GM23338 (cell line): ENCODE data around the gene DHPS. TPM values are rescaled to one million over a fixed set of nuclear protein-coding genes. Genes with fewer than 3 reads are reported as not detected.

ENCODE experiments used
- ATAC-seq: fragments of 200-7000 bp; cut with Tn5 transposase; 3 replicates; pipeline ENCODE4 v1.9.1; 2020
- DNase-seq: peaks from one replicate; pipeline ENCODE4 v3.0.0-alpha.2; 2015; ENCODE audit warnings: low spot score
- H2AFZ ChIP-seq: fragments of 200-600 bp; sonication (generic); 2 replicates; pipeline ENCODE4 v1.8.0; 2016; ENCODE audit warnings: antibody characterized with exemption, mild to moderate bottlenecking, moderate library complexity
- H3F3A ChIP-seq: fragments of 200-600 bp; sonication (generic); replicated peaks from 2 replicates; pipeline ENCODE4 v1.8.0; 2017; ENCODE audit warnings: antibody characterized with exemption, mixed run types, low read depth
- H3K27ac ChIP-seq: fragments of 200-600 bp; sonication (generic); 2 replicates; pipeline ENCODE4 v1.6.1; 2016; ENCODE audit warnings: low read depth
- H3K27me3 ChIP-seq: fragments of 200-600 bp; sonication (generic); 2 replicates; pipeline ENCODE4 v1.8.0; 2016; ENCODE audit warnings: mild to moderate bottlenecking, mixed run types, moderate library complexity; ENCODE audit not compliant: insufficient read depth
- H3K36me3 ChIP-seq: fragments of 200-600 bp; sonication (generic); 2 replicates; pipeline ENCODE4 v1.8.0; 2016; ENCODE audit warnings: mild to moderate bottlenecking; ENCODE audit not compliant: insufficient read depth
- H3K4me1 ChIP-seq: fragments of 200-600 bp; sonication (generic); 2 replicates; pipeline ENCODE4 v1.8.0; 2016; ENCODE audit warnings: mild to moderate bottlenecking, moderate library complexity; ENCODE audit not compliant: insufficient read depth
- H3K4me2 ChIP-seq: fragments of 200-600 bp; sonication (generic); 2 replicates; pipeline ENCODE4 v1.7.1; 2017; ENCODE audit warnings: mixed run types
- H3K4me3 ChIP-seq: fragments of 200-600 bp; sonication (generic); 2 replicates; pipeline ENCODE4 v1.6.1; 2016; ENCODE audit warnings: mixed run types
- H3K79me2 ChIP-seq: fragments of 200-600 bp; sonication (generic); replicated peaks from 2 replicates; pipeline ENCODE4 v1.8.0; 2017; ENCODE audit warnings: mild to moderate bottlenecking; ENCODE audit not compliant: insufficient read depth
- H3K9me2 ChIP-seq: fragments of 200-600 bp; sonication (generic); 2 replicates; pipeline ENCODE4 v1.8.0; 2017; ENCODE audit not compliant: insufficient read depth
- H4K20me1 ChIP-seq: fragments of 200-600 bp; sonication (generic); replicated peaks from 2 replicates; pipeline ENCODE4 v1.8.0; 2017; ENCODE audit warnings: mild to moderate bottlenecking; ENCODE audit not compliant: insufficient read depth
- H3K27ac Mint-ChIP-seq: 2 replicates; pipeline ENCODE4 v1.8.0; 2020; ENCODE audit warnings: inconsistent platforms, mild to moderate bottlenecking, moderate library complexity, mixed read lengths
- H3K27me3 Mint-ChIP-seq: 3 replicates; pipeline ENCODE4 v1.8.0; 2022; ENCODE audit warnings: low read depth, mild to moderate bottlenecking, moderate library complexity, mixed read lengths, inconsistent platforms; ENCODE audit not compliant: insufficient read depth, poor library complexity
- H3K36me3 Mint-ChIP-seq: 3 replicates; pipeline ENCODE4 v1.8.0; 2021; ENCODE audit warnings: low read depth, mild to moderate bottlenecking, inconsistent platforms, moderate library complexity, mixed read lengths
- H3K4me1 Mint-ChIP-seq: 3 replicates; pipeline ENCODE4 v1.8.0; 2020; ENCODE audit warnings: mild to moderate bottlenecking, inconsistent platforms, mixed read lengths
- H3K4me3 Mint-ChIP-seq: 3 replicates; pipeline ENCODE4 v1.8.0; 2021; ENCODE audit warnings: moderate library complexity, mild to moderate bottlenecking, inconsistent platforms, mixed read lengths
- H3K9me3 Mint-ChIP-seq: 3 replicates; pipeline ENCODE4 v1.8.0; 2020; ENCODE audit warnings: moderate library complexity, mild to moderate bottlenecking, inconsistent platforms, mixed read lengths
- CREB1 ChIP-seq: fragments of 250-450 bp; sonication (Bioruptor Pico); IDR thresholded peaks from 2 replicates; pipeline ENCODE4 v1.5.0; 2020; ENCODE audit warnings: low read depth, mild to moderate bottlenecking, moderate library complexity
- EZH2 ChIP-seq: fragments of 200-600 bp; sonication (generic); IDR thresholded peaks from one replicate; pipeline ENCODE4 v1.8.0; 2017; ENCODE audit warnings: antibody characterized with exemption, mild to moderate bottlenecking, low read depth; ENCODE audit not compliant: unreplicated experiment
- EZH2phosphoT487 ChIP-seq: fragments of 200-600 bp; sonication (generic); IDR thresholded peaks from one replicate; pipeline ENCODE4 v1.8.1; 2018; ENCODE audit warnings: antibody characterized with exemption; ENCODE audit not compliant: unreplicated experiment
- JUNB ChIP-seq: IDR thresholded peaks from one replicate; pipeline ENCODE4 v1.6.1; 2016; ENCODE audit warnings: antibody characterized with exemption; ENCODE audit not compliant: unreplicated experiment
- NANOG ChIP-seq: IDR thresholded peaks from 2 replicates; pipeline ENCODE4 v1.6.1; 2016; ENCODE audit warnings: antibody characterized with exemption, borderline replicate concordance
- POLR2AphosphoS5 ChIP-seq: IDR thresholded peaks from 2 replicates; pipeline ENCODE4 v1.6.1; 2016; ENCODE audit warnings: antibody characterized with exemption, low read depth
- STAT1 ChIP-seq: IDR thresholded peaks from one replicate; pipeline ENCODE4 v1.6.1; 2016; ENCODE audit warnings: antibody characterized with exemption; ENCODE audit not compliant: unreplicated experiment
- ZNF114 ChIP-seq: fragments of 250-450 bp; sonication (Bioruptor Pico); IDR thresholded peaks from 2 replicates; pipeline ENCODE4 v1.5.0; 2020; ENCODE audit warnings: mild to moderate bottlenecking, moderate library complexity
- ZNF331 ChIP-seq: fragments of 250-450 bp; sonication (Bioruptor Pico); IDR thresholded peaks from 2 replicates; pipeline ENCODE4 v1.5.0; 2020; ENCODE audit warnings: low read depth, mild to moderate bottlenecking, moderate library complexity
- polyA plus RNA-seq: library from polyadenylated mRNA; unstranded; fragments of >200 nt; fragmentation: Nextera tagmentation; extraction: Ambion mirVana; gene quantifications from 2 replicates; pipeline ENCODE4 v1.2.1, GENCODE V29; 2016
- total RNA-seq: library from RNA; depleted of rRNA; stranded (reverse); fragments of >200 nt; shearing (Covaris generic); gene quantifications from 2 replicates; pipeline ENCODE4 v1.2.3, GENCODE V29; 2014
- TF ChIP-seq, protein P1 (sequence below): fragments of 250-450 bp; sonication (Bioruptor Pico); IDR thresholded peaks from 2 replicates; pipeline ENCODE4 v1.5.0; 2020; ENCODE audit warnings: mild to moderate bottlenecking, moderate library complexity
- TF ChIP-seq, protein P2 (sequence below): IDR thresholded peaks from one replicate; pipeline ENCODE4 v1.6.1; 2018; ENCODE audit warnings: antibody characterized with exemption; ENCODE audit not compliant: unreplicated experiment
- TF ChIP-seq, protein P3 (sequence below): IDR thresholded peaks from 2 replicates; pipeline ENCODE4 v1.6.1; 2016; ENCODE audit warnings: antibody characterized with exemption
- TF ChIP-seq, protein P4 (sequence below), 2 experiments: fragments of 200-600 bp in 1 of 2; sonication (generic) in 1 of 2; conservative IDR thresholded peaks; 2 replicates each; pipeline versions ENCODE4 v1.5.1 to v1.6.1; 2016 to 2017; ENCODE audit warnings: antibody characterized with exemption in 2 of 2, low read depth in 2 of 2, mild to moderate bottlenecking in 2 of 2, moderate library complexity in 1 of 2

The DHPS gene
- total and polyA plus RNA-seq, 2 experiments from 2014 or later: 85.4 to 126 TPM

DNA sequence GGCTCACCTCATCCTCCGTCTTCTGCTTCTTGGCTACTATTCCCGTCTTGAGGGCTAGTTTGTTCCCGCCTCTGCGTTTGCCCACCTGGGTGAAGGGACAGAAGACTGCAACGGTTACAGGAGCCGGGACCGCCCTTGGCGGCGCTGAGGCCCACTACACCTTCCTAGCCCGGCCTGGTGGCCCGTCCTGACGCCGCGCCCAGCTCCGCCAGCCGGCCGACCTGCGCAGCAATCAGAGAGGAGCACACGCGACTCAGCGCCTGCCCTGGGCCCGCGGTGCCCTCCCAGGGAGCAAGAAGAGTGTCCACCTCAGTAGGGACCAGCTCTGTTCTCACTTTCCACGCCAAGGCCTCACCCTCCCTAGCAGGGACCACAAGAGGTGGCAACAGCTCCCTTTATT, 49.7 kb upstream of the DHPS start:
- Histone ChIP-seq H4K20me1 (peaks cover 32% of the 10 kb centered on the region), H3K79me2 (peaks cover 36% of the 10 kb centered on the region), H3K27me3 (no peaks in the 10 kb centered on the region), H3F3A (peaks cover 34% of the 10 kb centered on the region), H2AFZ (no peak overlapping the region), H3K9me2 (no peaks in the 10 kb centered on the region), H3K4me2 (no peak overlapping the region), H3K4me1 (peaks cover 7% of the 10 kb centered on the region; the same call in 1 of the 2 replicates), H3K4me3 (no peak overlapping the region), H3K27ac (no peak overlapping the region), H3K36me3 (no peaks in the 10 kb centered on the region)
- DNase-seq (no peak), ATAC-seq (no peak)
- TF ChIP-seq ZNF331 (CRISPR knock-in tag) (no peak), JUNB (no peak), STAT1 (no peak), EZH2 (no peak), POLR2AphosphoS5 (no peak), ZNF114 (CRISPR knock-in tag) (no peak), EZH2phosphoT487 (no peak), CREB1 (CRISPR knock-in tag) (no peak), NANOG (no peak)
- TF ChIP-seq, protein P1, sequence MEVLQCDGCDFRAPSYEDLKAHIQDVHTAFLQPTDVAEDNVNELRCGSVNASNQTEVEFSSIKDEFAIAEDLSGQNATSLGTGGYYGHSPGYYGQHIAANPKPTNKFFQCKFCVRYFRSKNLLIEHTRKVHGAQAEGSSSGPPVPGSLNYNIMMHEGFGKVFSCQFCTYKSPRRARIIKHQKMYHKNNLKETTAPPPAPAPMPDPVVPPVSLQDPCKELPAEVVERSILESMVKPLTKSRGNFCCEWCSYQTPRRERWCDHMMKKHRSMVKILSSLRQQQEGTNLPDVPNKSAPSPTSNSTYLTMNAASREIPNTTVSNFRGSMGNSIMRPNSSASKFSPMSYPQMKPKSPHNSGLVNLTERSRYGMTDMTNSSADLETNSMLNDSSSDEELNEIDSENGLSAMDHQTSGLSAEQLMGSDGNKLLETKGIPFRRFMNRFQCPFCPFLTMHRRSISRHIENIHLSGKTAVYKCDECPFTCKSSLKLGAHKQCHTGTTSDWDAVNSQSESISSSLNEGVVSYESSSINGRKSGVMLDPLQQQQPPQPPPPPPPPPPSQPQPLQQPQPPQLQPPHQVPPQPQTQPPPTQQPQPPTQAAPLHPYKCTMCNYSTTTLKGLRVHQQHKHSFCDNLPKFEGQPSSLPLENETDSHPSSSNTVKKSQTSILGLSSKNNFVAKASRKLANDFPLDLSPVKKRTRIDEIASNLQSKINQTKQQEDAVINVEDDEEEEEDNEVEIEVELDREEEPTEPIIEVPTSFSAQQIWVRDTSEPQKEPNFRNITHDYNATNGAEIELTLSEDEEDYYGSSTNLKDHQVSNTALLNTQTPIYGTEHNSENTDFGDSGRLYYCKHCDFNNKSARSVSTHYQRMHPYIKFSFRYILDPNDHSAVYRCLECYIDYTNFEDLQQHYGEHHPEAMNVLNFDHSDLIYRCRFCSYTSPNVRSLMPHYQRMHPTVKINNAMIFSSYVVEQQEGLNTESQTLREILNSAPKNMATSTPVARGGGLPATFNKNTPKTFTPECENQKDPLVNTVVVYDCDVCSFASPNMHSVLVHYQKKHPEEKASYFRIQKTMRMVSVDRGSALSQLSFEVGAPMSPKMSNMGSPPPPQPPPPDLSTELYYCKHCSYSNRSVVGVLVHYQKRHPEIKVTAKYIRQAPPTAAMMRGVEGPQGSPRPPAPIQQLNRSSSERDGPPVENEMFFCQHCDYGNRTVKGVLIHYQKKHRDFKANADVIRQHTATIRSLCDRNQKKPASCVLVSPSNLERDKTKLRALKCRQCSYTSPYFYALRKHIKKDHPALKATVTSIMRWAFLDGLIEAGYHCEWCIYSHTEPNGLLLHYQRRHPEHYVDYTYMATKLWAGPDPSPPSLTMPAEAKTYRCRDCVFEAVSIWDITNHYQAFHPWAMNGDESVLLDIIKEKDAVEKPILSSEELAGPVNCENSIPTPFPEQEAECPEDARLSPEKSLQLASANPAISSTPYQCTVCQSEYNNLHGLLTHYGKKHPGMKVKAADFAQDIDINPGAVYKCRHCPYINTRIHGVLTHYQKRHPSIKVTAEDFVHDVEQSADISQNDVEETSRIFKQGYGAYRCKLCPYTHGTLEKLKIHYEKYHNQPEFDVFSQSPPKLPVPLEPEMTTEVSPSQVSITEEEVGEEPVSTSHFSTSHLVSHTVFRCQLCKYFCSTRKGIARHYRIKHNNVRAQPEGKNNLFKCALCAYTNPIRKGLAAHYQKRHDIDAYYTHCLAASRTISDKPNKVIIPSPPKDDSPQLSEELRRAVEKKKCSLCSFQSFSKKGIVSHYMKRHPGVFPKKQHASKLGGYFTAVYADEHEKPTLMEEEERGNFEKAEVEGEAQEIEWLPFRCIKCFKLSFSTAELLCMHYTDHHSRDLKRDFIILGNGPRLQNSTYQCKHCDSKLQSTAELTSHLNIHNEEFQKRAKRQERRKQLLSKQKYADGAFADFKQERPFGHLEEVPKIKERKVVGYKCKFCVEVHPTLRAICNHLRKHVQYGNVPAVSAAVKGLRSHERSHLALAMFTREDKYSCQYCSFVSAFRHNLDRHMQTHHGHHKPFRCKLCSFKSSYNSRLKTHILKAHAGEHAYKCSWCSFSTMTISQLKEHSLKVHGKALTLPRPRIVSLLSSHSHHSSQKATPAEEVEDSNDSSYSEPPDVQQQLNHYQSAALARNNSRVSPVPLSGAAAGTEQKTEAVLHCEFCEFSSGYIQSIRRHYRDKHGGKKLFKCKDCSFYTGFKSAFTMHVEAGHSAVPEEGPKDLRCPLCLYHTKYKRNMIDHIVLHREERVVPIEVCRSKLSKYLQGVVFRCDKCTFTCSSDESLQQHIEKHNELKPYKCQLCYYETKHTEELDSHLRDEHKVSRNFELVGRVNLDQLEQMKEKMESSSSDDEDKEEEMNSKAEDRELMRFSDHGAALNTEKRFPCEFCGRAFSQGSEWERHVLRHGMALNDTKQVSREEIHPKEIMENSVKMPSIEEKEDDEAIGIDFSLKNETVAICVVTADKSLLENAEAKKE: no peak
- TF ChIP-seq, protein P2, sequence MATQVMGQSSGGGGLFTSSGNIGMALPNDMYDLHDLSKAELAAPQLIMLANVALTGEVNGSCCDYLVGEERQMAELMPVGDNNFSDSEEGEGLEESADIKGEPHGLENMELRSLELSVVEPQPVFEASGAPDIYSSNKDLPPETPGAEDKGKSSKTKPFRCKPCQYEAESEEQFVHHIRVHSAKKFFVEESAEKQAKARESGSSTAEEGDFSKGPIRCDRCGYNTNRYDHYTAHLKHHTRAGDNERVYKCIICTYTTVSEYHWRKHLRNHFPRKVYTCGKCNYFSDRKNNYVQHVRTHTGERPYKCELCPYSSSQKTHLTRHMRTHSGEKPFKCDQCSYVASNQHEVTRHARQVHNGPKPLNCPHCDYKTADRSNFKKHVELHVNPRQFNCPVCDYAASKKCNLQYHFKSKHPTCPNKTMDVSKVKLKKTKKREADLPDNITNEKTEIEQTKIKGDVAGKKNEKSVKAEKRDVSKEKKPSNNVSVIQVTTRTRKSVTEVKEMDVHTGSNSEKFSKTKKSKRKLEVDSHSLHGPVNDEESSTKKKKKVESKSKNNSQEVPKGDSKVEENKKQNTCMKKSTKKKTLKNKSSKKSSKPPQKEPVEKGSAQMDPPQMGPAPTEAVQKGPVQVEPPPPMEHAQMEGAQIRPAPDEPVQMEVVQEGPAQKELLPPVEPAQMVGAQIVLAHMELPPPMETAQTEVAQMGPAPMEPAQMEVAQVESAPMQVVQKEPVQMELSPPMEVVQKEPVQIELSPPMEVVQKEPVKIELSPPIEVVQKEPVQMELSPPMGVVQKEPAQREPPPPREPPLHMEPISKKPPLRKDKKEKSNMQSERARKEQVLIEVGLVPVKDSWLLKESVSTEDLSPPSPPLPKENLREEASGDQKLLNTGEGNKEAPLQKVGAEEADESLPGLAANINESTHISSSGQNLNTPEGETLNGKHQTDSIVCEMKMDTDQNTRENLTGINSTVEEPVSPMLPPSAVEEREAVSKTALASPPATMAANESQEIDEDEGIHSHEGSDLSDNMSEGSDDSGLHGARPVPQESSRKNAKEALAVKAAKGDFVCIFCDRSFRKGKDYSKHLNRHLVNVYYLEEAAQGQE: no peak
- TF ChIP-seq, protein P3, sequence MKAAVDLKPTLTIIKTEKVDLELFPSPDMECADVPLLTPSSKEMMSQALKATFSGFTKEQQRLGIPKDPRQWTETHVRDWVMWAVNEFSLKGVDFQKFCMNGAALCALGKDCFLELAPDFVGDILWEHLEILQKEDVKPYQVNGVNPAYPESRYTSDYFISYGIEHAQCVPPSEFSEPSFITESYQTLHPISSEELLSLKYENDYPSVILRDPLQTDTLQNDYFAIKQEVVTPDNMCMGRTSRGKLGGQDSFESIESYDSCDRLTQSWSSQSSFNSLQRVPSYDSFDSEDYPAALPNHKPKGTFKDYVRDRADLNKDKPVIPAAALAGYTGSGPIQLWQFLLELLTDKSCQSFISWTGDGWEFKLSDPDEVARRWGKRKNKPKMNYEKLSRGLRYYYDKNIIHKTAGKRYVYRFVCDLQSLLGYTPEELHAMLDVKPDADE: no peak
- TF ChIP-seq, protein P4, sequence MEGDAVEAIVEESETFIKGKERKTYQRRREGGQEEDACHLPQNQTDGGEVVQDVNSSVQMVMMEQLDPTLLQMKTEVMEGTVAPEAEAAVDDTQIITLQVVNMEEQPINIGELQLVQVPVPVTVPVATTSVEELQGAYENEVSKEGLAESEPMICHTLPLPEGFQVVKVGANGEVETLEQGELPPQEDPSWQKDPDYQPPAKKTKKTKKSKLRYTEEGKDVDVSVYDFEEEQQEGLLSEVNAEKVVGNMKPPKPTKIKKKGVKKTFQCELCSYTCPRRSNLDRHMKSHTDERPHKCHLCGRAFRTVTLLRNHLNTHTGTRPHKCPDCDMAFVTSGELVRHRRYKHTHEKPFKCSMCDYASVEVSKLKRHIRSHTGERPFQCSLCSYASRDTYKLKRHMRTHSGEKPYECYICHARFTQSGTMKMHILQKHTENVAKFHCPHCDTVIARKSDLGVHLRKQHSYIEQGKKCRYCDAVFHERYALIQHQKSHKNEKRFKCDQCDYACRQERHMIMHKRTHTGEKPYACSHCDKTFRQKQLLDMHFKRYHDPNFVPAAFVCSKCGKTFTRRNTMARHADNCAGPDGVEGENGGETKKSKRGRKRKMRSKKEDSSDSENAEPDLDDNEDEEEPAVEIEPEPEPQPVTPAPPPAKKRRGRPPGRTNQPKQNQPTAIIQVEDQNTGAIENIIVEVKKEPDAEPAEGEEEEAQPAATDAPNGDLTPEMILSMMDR (conservative IDR thresholded peaks at IDR 0.05; ENCODE audit: low read depth in 2 of 2): no peak
- H3K4me3 Mint-ChIP-seq: no peak overlapping the region
- peaks cover 3% of the 10 kb centered on the region for H3K27me3 Mint-ChIP-seq
- H3K4me1 Mint-ChIP-seq: peaks cover 20% of the 10 kb centered on the region
- no peaks in the 10 kb centered on the region; the same call in 2 of the 3 replicates for H3K9me3 Mint-ChIP-seq
- H3K27ac Mint-ChIP-seq: no peak overlapping the region
- H3K36me3 Mint-ChIP-seq: peaks cover 35% of the 10 kb centered on the region
